ENCODE results near the gene TGM5.

GRCh38 chr15:43299884-43300283 is 33.2 kb upstream of the TGM5 start:
- TF ChIP-seq POLR2A (IDR thresholded peaks at IDR 0.05; ENCODE audit: low read depth, low read length) (no peak), TAF1 (IDR thresholded peaks at IDR 0.05; ENCODE audit: borderline replicate concordance, low read depth, low read length) (no peak), POLR2AphosphoS5 (IDR thresholded peaks at IDR 0.05; ENCODE audit: low read depth, low read length) (no peak)
